Gastrocnemius medialis (tissue), 4 donors: ENCODE data around the gene PTPRT. TPM values are rescaled to one million over a fixed set of nuclear protein-coding genes. Genes with fewer than 3 reads are reported as not detected.

ENCODE experiments used
- ATAC-seq, 2 donors: fragments of 150-250 bp; one replicate each; pipeline ENCODE4 v1.9.1; 2016
- DNase-seq, 2 donors: peaks; one replicate each; pipeline ENCODE4 v3.0.0-alpha.2; 2019
- H3K27ac ChIP-seq, 4 donors: fragments of 200-600 bp; sonication (generic); 1 replicate in 1 of 4; 2 replicates in 3 of 4; pipeline ENCODE4 v1.5.1; 2016 to 2018; ENCODE audit warnings: mild to moderate bottlenecking in 2 of 4, moderate library complexity in 1 of 4
- H3K27me3 ChIP-seq, 3 donors: fragments of 200-600 bp; sonication (generic) in 2 of 3; 1 replicate in 1 of 3; 2 replicates in 2 of 3; pipeline versions ENCODE4 v1.5.1 to v1.6.0; 2016 to 2019; ENCODE audit warnings: mild to moderate bottlenecking in 1 of 3, moderate library complexity in 1 of 3
- H3K36me3 ChIP-seq, 2 donors: fragments of 200-600 bp; sonication (generic) in 1 of 2; one replicate each; pipeline ENCODE4 v1.5.1; 2017 to 2018
- H3K4me1 ChIP-seq, 2 donors: fragments of 200-600 bp; sonication (generic) in 1 of 2; one replicate each; pipeline ENCODE4 v1.5.1; 2016 to 2017; ENCODE audit warnings: mild to moderate bottlenecking in 2 of 2
- H3K4me3 ChIP-seq, 4 donors: fragments of 200-600 bp; sonication (generic) in 3 of 4; 1 replicate in 1 of 4; 2 replicates in 3 of 4; pipeline ENCODE4 v1.5.1; 2016 to 2019; ENCODE audit warnings: mild to moderate bottlenecking in 2 of 4
- H3K9me3 ChIP-seq, 3 donors: fragments of 200-600 bp; sonication (generic) in 2 of 3; 1 replicate in 1 of 3; 2 replicates in 2 of 3; pipeline ENCODE4 v1.5.1; 2016 to 2019
- CTCF ChIP-seq, 5 experiments: fragments of 450-650 bp in 3 of 5; fragments of 200-600 bp in 2 of 5; sonication (generic) in 2 of 5; IDR thresholded peaks in 4 of 5; conservative IDR thresholded peaks in 1 of 5; 1 replicate in 4 of 5; 2 replicates in 1 of 5; pipeline ENCODE4 v1.5.1; 2016 to 2019; ENCODE audit warnings: antibody characterized with exemption in 5 of 5, mild to moderate bottlenecking in 3 of 5, moderate library complexity in 3 of 5
- POLR2A ChIP-seq, 2 donors: fragments of 450-650 bp; IDR thresholded peaks; one replicate each; pipeline ENCODE4 v1.6.1; 2017; ENCODE audit warnings: antibody characterized with exemption in 2 of 2, mild to moderate bottlenecking in 2 of 2, moderate library complexity in 2 of 2
- in situ Hi-C, 4 donors: fragments of 200-750 bp; cut with MboI; loops; one replicate each; pipeline versions ENCODE4 v1.15.0 to v1.8.0; 2017; ENCODE audit warnings: low sequenced_read_pairs in 4 of 4
- intact Hi-C: fragments of 100-400 bp; cut with DNase I; formaldehyde crosslinking; loops from one replicate; pipeline ENCODE4 v1.15.1; 2023; ENCODE audit warnings: low total_unique reads
- total RNA-seq, 4 donors: library from RNA; depleted of rRNA; stranded (reverse); fragments of >200 nt; gene quantifications; one replicate each; pipeline versions ENCODE4 v1.1.0 to v1.2.3, GENCODE V29; 2016

PTPRT gene
- total RNA-seq, 4 donors from 2014 or later = not detected

GRCh38 chr20:42190084-42190483 is 999.6 kb downstream of the PTPRT start:
- intact Hi-C loops = no loop called here
- DNase-seq = no peak
- Histone ChIP-seq H3K4me3 (no peak overlapping the region), H3K4me1 (no peaks in the 10 kb centered on the region), H3K36me3 (no peaks in the 10 kb centered on the region), H3K27me3 (no peaks in the 10 kb centered on the region), H3K27ac (no peak overlapping the region), H3K9me3 (no peaks in the 10 kb centered on the region)
- no peak for TF ChIP-seq POLR2A (IDR thresholded peaks at IDR 0.05)
- no peak for TF ChIP-seq CTCF (IDR thresholded peaks at IDR 0.05 in 4 of 5, conservative IDR thresholded peaks at IDR 0.05 in 1 of 5)
- in situ Hi-C loops = loop anchor here in 1 of 4 donors (25.0 kb wide), 1 partner anchor 997 kb away; the partner anchor contains the start of gene PTPRT
- ATAC-seq = no peak

- no peak for ATAC-seq
- intact Hi-C loops = no loop called here
- Histone ChIP-seq H3K27ac (no peak overlapping the region), H3K27me3 (no peaks in the 10 kb centered on the region), H3K36me3 (no peaks in the 10 kb centered on the region), H3K4me3 (no peak overlapping the region), H3K9me3 (no peaks in the 10 kb centered on the region), H3K4me1 (no peaks in the 10 kb centered on the region)
- no peak for DNase-seq
- in situ Hi-C loops = loop anchor here in 1 of 4 donors (25.0 kb wide), 1 partner anchor 1001 kb away; the partner anchor contains the start of gene PTPRT
- TF ChIP-seq POLR2A (IDR thresholded peaks at IDR 0.05) (no peak), CTCF (IDR thresholded peaks at IDR 0.05 in 4 of 5, conservative IDR thresholded peaks at IDR 0.05 in 1 of 5) (no peak)
Measured at GRCh38 chr20:42186337-42186736, 1003.4 kb downstream of the PTPRT start.

GRCh38 chr20:42183147-42183546 is 1006.6 kb downstream of the PTPRT start:
- no peaks in the 10 kb centered on the region for H3K27me3 ChIP-seq
- in situ Hi-C loops (loop anchor here in 1 of 4 donors (25.0 kb wide), 1 partner anchor 1004 kb away; the partner anchor contains the start of gene PTPRT), intact Hi-C loops (no loop called here)
- ATAC-seq (no peak), DNase-seq (no peak)
- H3K4me3 ChIP-seq = no peak overlapping the region
- H3K9me3 ChIP-seq = no peaks in the 10 kb centered on the region
- H3K36me3 ChIP-seq = no peaks in the 10 kb centered on the region
- H3K27ac ChIP-seq = no peak overlapping the region
- no peak for TF ChIP-seq CTCF (IDR thresholded peaks at IDR 0.05 in 4 of 5, conservative IDR thresholded peaks at IDR 0.05 in 1 of 5)
- H3K4me1 ChIP-seq = no peaks in the 10 kb centered on the region

GRCh38 chr20:42181064-42181463 is 1008.6 kb downstream of the PTPRT start:
- intact Hi-C loops (no loop called here), in situ Hi-C loops (loop anchor here in 1 of 4 donors (25.0 kb wide), 1 partner anchor 1006 kb away; the partner anchor contains the start of gene PTPRT)
- Histone ChIP-seq H3K27ac (no peak overlapping the region), H3K9me3 (no peaks in the 10 kb centered on the region), H3K27me3 (no peaks in the 10 kb centered on the region), H3K4me3 (no peak overlapping the region), H3K36me3 (no peaks in the 10 kb centered on the region), H3K4me1 (no peaks in the 10 kb centered on the region)
- no peak for DNase-seq
- no peak for ATAC-seq
- TF ChIP-seq POLR2A (IDR thresholded peaks at IDR 0.05) = no peak
- no peak for TF ChIP-seq CTCF (IDR thresholded peaks at IDR 0.05 in 4 of 5, conservative IDR thresholded peaks at IDR 0.05 in 1 of 5)

- in situ Hi-C loops = loop anchor here in 1 of 4 donors (25.0 kb wide), 1 partner anchor 1008 kb away; the partner anchor contains the start of gene PTPRT
- Histone ChIP-seq H3K9me3 (no peaks in the 10 kb centered on the region), H3K27me3 (no peaks in the 10 kb centered on the region), H3K4me3 (no peak overlapping the region), H3K27ac (no peak overlapping the region), H3K4me1 (no peaks in the 10 kb centered on the region), H3K36me3 (no peaks in the 10 kb centered on the region)
- intact Hi-C loops = no loop called here
- DNase-seq (no peak), ATAC-seq (no peak)
- TF ChIP-seq CTCF (IDR thresholded peaks at IDR 0.05 in 4 of 5, conservative IDR thresholded peaks at IDR 0.05 in 1 of 5) (no peak), POLR2A (IDR thresholded peaks at IDR 0.05) (no peak)
Measured at GRCh38 chr20:42179768-42180167, 1009.9 kb downstream of the PTPRT start.
